Skeletal muscle tissue (tissue), 4 donors: Measurements from ENCODE around the gene SYNJ1. TPM values are rescaled to one million over a fixed set of nuclear protein-coding genes. Genes with fewer than 3 reads are reported as not detected.
"Not testable (repeated sequence)": the region's sequence is repeated elsewhere in the genome, so short reads cannot be mapped to it uniquely, and the experiment has no call there.

Experiments used
- H3K27ac ChIP-seq: one replicate; pipeline ENCODE4 v1.7.0; 2013; ENCODE audit warnings: mild to moderate bottlenecking, low read depth, low read length, inconsistent platforms
- H3K27me3 ChIP-seq, 3 donors: one replicate each; pipeline ENCODE4 v1.7.0; 2013; ENCODE audit warnings: low read length in 3 of 3; ENCODE audit not compliant: control insufficient read depth in 3 of 3, insufficient read depth in 3 of 3
- H3K36me3 ChIP-seq, 3 donors: one replicate each; pipeline ENCODE4 v1.7.0; 2013; ENCODE audit warnings: low read length in 3 of 3; ENCODE audit not compliant: control insufficient read depth in 3 of 3, insufficient read depth in 3 of 3
- H3K4me1 ChIP-seq, 3 donors: one replicate each; pipeline ENCODE4 v1.7.0; 2013; ENCODE audit warnings: low read length in 3 of 3, mild to moderate bottlenecking in 3 of 3; ENCODE audit not compliant: control insufficient read depth in 3 of 3, insufficient read depth in 3 of 3
- H3K4me3 ChIP-seq, 3 donors: one replicate each; pipeline ENCODE4 v1.7.0; 2013; ENCODE audit warnings: low read length in 3 of 3
- H3K9ac ChIP-seq, 3 donors: one replicate each; pipeline ENCODE4 v1.7.0; 2013; ENCODE audit warnings: low read length in 3 of 3, mild to moderate bottlenecking in 3 of 3, moderate library complexity in 2 of 3, low read depth in 1 of 3
- H3K9me3 ChIP-seq, 3 donors: one replicate each; pipeline ENCODE4 v1.7.0; 2013; ENCODE audit warnings: low read length in 3 of 3; ENCODE audit not compliant: control insufficient read depth in 3 of 3
- total RNA-seq: library from RNA; depleted of rRNA; stranded (reverse); fragments of >200 nt; gene quantifications from one replicate; pipeline ENCODE4 v1.2.3, GENCODE V29; 2014
- donor health status: Osteomylitis.

Gene SYNJ1
- total RNA-seq, 1 donor from 2014 or later = 4.7 TPM

DNA sequence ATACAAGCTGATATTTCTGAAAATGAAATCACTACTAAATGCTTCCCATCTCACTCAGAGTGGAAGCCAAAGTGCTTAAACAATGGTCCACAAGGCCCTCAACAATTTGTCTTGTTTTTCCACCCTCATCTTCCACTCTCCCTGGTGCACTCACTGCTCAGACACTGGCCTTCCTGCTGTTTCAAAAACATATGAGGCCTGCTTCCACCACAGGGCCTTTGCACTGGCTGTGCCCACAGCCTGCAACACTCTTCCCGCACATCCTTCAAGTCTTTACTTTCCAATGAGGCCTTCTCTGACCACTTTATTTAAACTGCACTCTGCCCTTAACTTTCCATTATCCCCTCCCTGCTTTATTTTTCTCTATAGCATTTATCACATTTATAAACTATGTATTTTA, 53.8 kb downstream of the SYNJ1 start:
- Histone ChIP-seq H3K27me3 (no peaks in the 10 kb centered on the region), H3K4me3 (no peak overlapping the region), H3K36me3 (peaks cover 0 to 13% (median 11%) of the 10 kb centered on the region in 3 donors), H3K4me1 (no peaks in the 10 kb centered on the region), H3K9me3 (no peaks in the 10 kb centered on the region), H3K27ac (no peak overlapping the region), H3K9ac (no peak overlapping the region)

DNA sequence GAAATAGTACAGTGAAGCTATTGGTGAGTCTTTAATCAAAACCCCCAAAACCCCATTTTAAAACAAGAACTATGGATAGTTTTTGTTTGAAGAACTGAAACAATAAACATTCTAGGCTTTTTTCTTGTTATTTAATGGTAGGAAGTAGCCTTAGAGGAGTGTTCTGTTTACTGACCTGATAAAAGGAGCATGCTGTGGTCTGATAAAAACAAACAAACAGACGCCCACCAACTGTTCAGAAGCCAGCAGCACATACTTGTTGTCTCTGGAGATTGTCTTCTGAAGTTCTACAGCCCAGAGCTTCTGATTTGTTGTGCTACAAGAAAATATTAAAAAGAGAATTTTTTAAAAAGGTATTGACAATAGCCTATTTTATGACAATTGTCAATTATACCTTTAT, 61.6 kb downstream of the SYNJ1 start:
- no peaks in the 10 kb centered on the region for H3K9me3 ChIP-seq
- no peak overlapping the region for H3K27ac ChIP-seq
- H3K27me3 ChIP-seq = no peaks in the 10 kb centered on the region
- no peak overlapping the region for H3K9ac ChIP-seq
- H3K4me3 ChIP-seq = no peak overlapping the region
- no peaks in the 10 kb centered on the region for H3K4me1 ChIP-seq
- peaks cover 21 to 45% (median 26%) of the 10 kb centered on the region in 3 donors for H3K36me3 ChIP-seq

DNA sequence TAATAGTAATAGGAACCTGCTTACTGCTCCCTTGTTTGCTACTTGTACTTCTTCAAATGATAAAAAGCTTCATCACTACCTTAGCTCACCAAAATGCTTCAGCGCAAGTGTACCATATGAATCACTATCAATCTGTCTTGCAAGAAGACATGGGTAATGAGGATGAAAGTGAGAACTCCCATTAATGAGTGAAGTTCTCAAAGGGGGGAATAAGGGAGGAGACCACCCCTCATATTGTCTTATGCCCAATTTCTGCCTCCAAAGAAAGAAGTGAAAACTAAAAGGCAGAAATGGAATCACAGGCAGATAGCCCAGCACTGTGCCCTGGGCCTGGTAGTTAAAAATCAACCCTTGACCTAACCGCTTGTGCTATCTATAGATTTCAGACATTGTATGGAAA, 63.7 kb downstream of the SYNJ1 start:
- H3K9ac ChIP-seq, H3K27ac ChIP-seq, H3K9me3 ChIP-seq, H3K27me3 ChIP-seq, H3K4me1 ChIP-seq, H3K4me3 ChIP-seq: not testable (repeated sequence)
- peaks cover 24 to 47% (median 30%) of the 10 kb centered on the region in 3 donors for H3K36me3 ChIP-seq

DNA sequence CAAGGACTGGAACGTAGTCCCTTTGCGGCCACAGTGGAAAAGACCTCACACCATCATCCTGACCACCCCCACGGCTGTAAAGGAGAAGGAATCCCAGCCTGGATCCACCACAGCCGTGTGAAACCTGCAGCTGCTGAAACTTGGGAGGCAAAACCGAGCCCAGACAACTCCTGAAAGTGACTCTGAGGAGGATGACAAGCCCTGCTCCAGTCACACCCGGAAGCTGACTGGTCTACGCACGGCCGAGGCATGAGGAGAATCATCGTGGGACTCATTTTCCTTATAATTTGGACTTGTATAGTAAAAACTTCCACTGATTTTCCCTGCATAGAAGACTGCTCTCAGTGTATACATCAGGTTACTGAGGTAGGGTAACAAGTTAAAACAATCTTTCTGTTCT, 65.8 kb downstream of the SYNJ1 start:
- H3K9ac ChIP-seq, H3K9me3 ChIP-seq, H3K4me3 ChIP-seq, H3K4me1 ChIP-seq, H3K27me3 ChIP-seq, H3K27ac ChIP-seq: not testable (repeated sequence)
- peaks cover 24 to 53% (median 36%) of the 10 kb centered on the region in 3 donors for H3K36me3 ChIP-seq

DNA sequence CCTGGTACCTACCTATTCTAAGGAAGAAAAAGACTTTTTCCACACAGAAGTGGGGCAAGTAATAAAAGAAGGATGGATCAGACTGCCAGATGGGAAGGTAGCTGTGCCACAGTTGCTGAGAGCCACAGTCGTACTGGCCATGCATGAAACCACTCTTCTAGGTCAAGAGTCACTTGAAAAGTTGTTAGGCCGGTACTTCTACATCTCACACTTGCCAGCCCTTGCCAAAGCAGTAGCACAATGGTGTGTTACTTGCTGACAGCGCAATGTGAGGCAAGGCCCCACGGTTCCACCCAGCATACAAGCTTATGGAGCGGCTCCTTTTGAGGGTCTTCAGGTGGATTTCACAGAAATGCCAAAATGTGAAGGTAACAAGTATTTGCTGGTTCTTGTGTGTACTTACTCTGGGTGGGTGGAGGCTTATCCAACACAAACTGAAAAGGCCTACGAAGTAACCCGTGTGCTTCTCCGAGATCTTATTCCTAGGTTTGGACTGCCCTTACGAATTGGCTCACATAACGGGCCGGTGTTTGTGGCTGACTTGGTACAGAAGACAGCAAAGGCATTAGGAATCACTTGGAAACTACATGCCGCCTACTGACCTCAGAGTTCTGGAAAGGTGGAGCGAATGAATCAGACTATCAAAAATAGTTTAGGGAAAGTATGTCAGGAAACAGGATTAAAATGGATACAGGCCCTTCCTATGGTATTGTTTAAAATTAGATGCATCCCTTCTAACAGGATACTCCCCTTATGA, 66.6 kb downstream of the SYNJ1 start:
- H3K4me3 ChIP-seq = not testable (repeated sequence)
- peaks cover 24 to 53% (median 39%) of the 10 kb centered on the region in 3 donors for H3K36me3 ChIP-seq

DNA sequence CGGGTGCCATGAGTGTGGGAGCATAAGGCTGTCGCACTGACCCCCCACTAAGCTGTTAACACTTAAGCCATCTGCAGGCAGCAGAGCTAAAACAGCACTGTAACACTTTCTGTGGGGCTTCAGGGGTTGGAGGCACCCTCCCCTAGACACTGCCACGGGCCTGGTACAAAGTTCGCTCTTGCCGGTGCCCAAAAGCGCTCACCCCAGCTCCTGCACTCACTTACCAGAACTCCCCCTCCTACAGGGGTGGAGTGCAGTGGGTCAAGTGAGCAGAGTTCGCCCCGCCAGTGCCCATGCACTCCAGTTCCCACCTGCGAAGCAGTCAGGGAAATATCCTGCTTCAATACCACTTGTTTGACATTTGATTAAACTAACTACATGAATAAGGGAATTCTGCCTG, 69.3 kb downstream of the SYNJ1 start:
- Histone ChIP-seq H3K9ac (no peak overlapping the region), H3K4me3 (no peak overlapping the region), H3K36me3 (peaks cover 10 to 46% (median 27%) of the 10 kb centered on the region in 3 donors), H3K9me3 (no peaks in the 10 kb centered on the region), H3K27ac (no peak overlapping the region), H3K4me1 (no peaks in the 10 kb centered on the region), H3K27me3 (no peaks in the 10 kb centered on the region)

More for the DNA sequence above, 66.6 kb downstream of the SYNJ1 start:
- not testable (repeated sequence) for H3K4me1 ChIP-seq, H3K9ac ChIP-seq, H3K27me3 ChIP-seq, H3K9me3 ChIP-seq, H3K27ac ChIP-seq

DNA sequence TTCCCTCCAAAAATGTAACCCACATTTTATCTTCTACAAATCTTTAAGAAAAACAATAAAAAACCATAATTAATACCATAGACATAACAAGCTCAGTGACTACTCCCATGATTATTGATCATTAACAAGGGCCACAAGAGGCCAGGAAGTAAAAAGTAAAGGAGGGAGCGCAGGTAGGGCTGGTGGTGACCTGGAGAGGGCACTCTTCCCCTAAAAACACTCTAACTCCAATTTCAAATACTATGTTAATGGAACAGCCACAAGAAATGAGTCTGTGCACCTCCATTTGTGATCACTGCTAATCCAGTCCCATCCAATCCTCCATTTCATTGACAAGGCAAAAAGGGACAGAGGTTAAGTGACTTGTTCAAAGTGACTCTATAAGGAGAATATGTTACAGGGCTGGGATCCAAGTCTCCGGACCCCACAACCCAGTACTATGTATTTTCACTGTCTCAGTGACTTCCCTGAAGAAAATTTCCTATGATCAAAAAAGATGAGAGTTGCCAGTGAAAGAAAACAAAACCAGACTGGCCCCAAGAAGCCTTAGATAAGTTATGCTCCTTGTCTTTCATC, 74.4 kb downstream of the SYNJ1 start:
- Histone ChIP-seq H3K9me3 (no peaks in the 10 kb centered on the region), H3K27ac (no peak overlapping the region), H3K4me3 (no peak overlapping the region), H3K9ac (no peak overlapping the region), H3K4me1 (no peaks in the 10 kb centered on the region), H3K27me3 (no peaks in the 10 kb centered on the region), H3K36me3 (peaks cover 7 to 34% (median 31%) of the 10 kb centered on the region in 3 donors)

DNA sequence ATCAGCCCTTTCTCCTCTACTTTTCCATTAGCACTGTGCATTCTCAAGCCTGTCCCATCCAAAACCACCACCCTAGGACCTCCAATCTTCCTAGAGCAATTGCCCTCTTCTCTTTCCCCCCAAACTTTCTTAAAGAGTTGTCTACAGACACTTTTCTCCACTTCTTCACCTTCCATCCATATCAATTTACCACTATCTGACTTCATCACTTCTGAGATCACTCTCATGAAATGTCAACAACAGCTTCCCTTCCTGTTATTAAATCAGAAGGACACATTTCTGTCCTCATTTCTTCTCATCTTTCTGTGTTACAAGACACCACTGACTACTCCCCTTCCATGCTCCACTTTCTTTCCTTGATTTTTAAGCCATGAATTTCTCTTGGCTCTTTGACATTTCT, 79.6 kb downstream of the SYNJ1 start:
- no peak overlapping the region for H3K9ac ChIP-seq
- no peak overlapping the region for H3K4me3 ChIP-seq
- H3K27me3 ChIP-seq = no peaks in the 10 kb centered on the region
- H3K36me3 ChIP-seq = peaks cover 10 to 36% (median 26%) of the 10 kb centered on the region in 3 donors
- H3K9me3 ChIP-seq = no peaks in the 10 kb centered on the region
- H3K27ac ChIP-seq = no peak overlapping the region
- no peaks in the 10 kb centered on the region for H3K4me1 ChIP-seq

DNA sequence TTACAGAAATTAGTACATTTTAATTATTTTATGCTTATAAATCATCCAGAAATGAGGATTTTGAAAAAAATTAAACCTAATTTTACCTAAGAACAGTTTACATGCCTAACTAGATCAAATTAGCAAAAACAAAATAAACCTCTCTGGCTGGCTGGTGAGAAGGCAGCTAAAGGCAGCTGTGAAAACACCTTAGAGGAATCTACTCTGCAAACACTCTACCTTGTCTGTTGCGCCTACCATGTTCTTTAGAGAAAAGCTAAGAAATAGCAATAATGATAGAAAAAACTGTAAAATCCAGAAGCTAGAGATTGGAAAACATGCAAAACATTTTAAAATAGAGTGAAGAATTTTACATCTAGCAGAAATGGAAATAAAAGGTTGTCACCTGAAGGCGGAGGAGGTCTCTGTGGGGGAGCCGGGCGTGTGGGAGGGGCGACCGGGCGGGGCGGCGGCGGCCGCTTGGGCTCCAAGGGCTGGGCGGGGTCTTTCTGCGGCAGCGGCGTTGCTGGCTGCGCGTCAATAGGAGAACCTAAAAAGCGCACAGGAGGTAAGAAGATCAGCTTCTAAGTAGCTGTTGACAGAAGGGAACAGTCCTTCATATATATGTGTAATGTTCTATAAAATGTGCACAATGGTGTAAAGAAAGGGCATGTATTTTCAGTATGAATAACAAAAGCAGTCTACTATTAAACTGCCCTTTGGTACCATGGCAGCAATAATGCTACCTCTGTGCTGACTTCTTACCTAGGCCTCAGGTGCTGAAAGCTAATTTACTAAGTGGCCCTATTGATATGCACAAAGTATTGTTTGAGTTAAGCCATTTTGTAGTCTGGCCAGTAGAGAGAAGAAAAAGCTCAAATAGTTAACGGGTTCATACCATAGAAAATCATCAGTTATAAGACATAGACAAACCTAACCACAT, 82.3 kb downstream of the SYNJ1 start:
- Histone ChIP-seq H3K4me3 (no peak overlapping the region), H3K4me1 (no peaks in the 10 kb centered on the region), H3K36me3 (peaks cover 10 to 45% (median 37%) of the 10 kb centered on the region in 3 donors), H3K9ac (no peak overlapping the region), H3K9me3 (no peaks in the 10 kb centered on the region), H3K27me3 (no peaks in the 10 kb centered on the region), H3K27ac (no peak overlapping the region)
